ENCODE measurements around the gene KIAA2012.
"Not testable (repeated sequence)": the region's sequence is repeated elsewhere in the genome, so short reads cannot be mapped to it uniquely, and the experiment has no call there.

Gene KIAA2012

DNA sequence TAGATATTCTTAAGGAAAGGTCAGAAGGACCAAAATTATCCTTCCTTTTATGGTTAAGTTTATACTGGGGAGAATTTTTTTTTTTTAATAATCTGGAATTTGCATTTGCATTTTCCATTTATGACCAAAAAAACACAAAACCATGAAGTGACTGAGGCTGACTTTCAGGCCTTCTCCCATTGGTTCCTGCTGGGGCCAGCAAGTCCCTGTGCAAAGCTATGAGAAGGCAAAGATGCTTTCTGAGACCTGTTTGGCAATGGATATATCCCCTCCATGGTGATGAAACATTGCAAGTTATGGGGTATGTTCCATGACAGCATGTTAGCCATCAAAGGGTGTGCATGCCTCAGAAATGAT is 60.8 kb downstream of the KIAA2012 start:
- Histone ChIP-seq H3K9ac (ENCODE audit: low read length) (no peak overlapping the region), H3K4me3 (ENCODE audit: low read depth, low read length) (no peak overlapping the region), H3K27ac (ENCODE audit: low read depth, low read length) (no peak overlapping the region), H3K27me3 (ENCODE audit: control insufficient read depth, insufficient read depth, low read length) (no peaks in the 10 kb centered on the region), H3K9me3 (ENCODE audit: control insufficient read depth, insufficient read depth, low read depth, low read length) (no peaks in the 10 kb centered on the region), H3K36me3 (ENCODE audit: control insufficient read depth, insufficient read depth, low read length) (no peaks in the 10 kb centered on the region), H3K4me1 (ENCODE audit: control insufficient read depth, insufficient read depth, low read length) (no peaks in the 10 kb centered on the region; the same call in 1 of the 2 replicates)

DNA sequence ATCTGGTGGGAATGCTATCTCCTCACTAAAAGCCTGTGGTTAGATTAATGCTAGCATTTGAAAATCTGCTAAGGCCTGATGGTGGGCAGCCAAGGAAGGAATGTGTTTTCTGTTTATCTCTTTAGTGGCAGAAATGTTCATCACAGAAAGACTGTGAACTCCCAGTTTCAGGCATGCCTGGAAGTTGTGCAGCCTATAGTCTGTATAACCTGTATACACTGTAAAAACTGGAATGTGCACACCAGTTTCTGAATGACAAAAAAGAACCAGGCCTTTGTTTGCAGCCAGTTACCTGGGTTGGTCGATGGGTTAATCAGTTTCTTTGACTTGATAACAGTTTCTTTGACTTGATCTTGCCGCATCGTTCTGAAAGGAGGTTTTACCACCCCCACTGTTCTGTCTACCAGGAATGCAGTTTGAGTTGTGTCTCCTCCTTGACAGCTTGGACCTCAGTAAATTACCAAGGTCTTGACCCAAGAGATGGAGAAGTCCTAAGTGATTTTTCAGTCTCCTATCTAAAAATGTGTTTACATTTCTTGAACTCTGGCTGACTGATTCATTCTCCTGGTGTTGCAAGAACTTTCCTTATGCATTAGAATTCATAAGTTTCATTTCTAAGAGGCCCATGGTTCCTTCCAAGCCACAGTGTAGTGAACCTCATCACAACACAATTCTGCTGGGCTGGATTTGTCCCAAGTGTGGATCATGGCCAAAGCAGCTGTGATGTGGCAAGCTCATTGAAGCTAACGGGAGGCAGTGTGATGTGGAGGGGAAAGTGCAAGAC is 62.2 kb downstream of the KIAA2012 start:
- no peak overlapping the region for H3K9ac ChIP-seq (ENCODE audit: low read length)
- H3K9me3 ChIP-seq (ENCODE audit: control insufficient read depth, insufficient read depth, low read depth, low read length), result no peaks in the 10 kb centered on the region
- no peak overlapping the region for H3K4me3 ChIP-seq (ENCODE audit: low read depth, low read length)
- no peaks in the 10 kb centered on the region; the same call in 1 of the 2 replicates for H3K4me1 ChIP-seq (ENCODE audit: control insufficient read depth, insufficient read depth, low read length)
- H3K36me3 ChIP-seq (ENCODE audit: control insufficient read depth, insufficient read depth, low read length), result no peaks in the 10 kb centered on the region
- no peaks in the 10 kb centered on the region for H3K27me3 ChIP-seq (ENCODE audit: control insufficient read depth, insufficient read depth, low read length)
- H3K27ac ChIP-seq (ENCODE audit: low read depth, low read length), result no peak overlapping the region

GRCh38 chr2:202136039-202136438 is 63.0 kb downstream of the KIAA2012 start:
- not testable (repeated sequence) for H3K27me3 ChIP-seq (ENCODE audit: control insufficient read depth, insufficient read depth, low read length); H3K36me3 ChIP-seq (ENCODE audit: control insufficient read depth, insufficient read depth, low read length); H3K9ac ChIP-seq (ENCODE audit: low read length); H3K27ac ChIP-seq (ENCODE audit: low read depth, low read length); H3K4me3 ChIP-seq (ENCODE audit: low read depth, low read length); H3K4me1 ChIP-seq (ENCODE audit: control insufficient read depth, insufficient read depth, low read length); H3K9me3 ChIP-seq (ENCODE audit: control insufficient read depth, insufficient read depth, low read depth, low read length)

DNA sequence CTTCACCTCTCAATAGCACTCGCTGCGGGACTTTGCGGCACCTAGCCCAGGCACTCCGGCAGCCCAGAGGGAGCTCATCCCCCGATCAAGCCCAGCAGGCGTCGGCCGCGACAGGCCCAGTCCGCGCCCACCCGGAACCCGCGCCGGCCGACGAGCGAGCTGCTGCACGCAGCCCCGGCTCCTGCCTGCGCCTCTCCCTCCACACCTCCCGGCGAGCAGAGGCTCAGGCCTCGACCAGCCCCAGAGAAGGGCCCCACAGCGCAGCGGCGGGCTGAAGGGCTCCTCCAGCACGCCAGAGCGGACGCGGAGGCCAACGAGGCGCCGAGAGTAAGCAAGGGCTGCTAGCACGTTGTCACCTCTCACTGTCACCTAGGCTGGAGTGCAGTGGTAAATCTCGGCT is 63.5 kb downstream of the KIAA2012 start:
- no peaks in the 10 kb centered on the region for H3K9me3 ChIP-seq (ENCODE audit: control insufficient read depth, insufficient read depth, low read depth, low read length)
- no peak overlapping the region for H3K9ac ChIP-seq (ENCODE audit: low read length)
- H3K36me3 ChIP-seq (ENCODE audit: control insufficient read depth, insufficient read depth, low read length), result no peaks in the 10 kb centered on the region
- H3K27ac ChIP-seq (ENCODE audit: low read depth, low read length), result no peak overlapping the region
- no peaks in the 10 kb centered on the region for H3K27me3 ChIP-seq (ENCODE audit: control insufficient read depth, insufficient read depth, low read length)
- H3K4me3 ChIP-seq (ENCODE audit: low read depth, low read length), result no peak overlapping the region
- H3K4me1 ChIP-seq (ENCODE audit: control insufficient read depth, insufficient read depth, low read length), result peaks cover 8% of the 10 kb centered on the region

DNA sequence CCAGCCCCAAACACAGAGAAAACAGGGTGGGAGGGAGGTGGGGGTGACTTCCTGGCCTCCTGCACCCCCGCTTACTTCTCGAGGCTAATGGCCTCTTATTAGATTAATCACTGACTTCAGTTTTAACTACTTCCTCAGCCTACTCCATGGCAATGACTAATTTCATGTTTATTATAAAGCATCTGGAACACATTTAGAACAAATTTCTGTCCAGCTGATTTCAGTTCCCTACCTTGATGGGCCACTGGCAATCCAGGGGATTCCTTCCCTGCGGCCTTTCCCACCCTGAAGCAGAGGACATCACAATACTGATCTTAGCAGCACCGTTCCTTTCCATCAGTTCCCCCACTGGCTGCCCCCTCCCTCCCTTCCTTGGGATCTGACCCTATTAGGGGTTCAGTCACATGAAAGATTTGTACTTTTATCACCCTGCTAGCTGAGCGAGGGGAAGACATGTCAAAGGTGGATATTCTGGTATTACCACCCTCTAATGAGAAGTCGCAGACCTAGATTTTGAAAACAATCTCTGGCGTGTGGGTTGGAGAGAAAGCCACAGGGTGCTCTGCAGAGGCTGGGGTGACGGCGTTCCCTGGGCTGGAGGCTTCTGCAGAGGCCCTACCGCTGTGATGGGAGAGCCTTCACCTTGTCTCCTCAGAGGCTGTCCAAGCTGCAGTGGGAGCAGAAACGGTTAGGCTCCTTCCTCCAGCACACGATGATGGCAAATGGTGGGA is 67.6 kb downstream of the KIAA2012 start:
- no peak overlapping the region for H3K9ac ChIP-seq (ENCODE audit: low read length)
- no peaks in the 10 kb centered on the region for H3K27me3 ChIP-seq (ENCODE audit: control insufficient read depth, insufficient read depth, low read length)
- H3K9me3 ChIP-seq (ENCODE audit: control insufficient read depth, insufficient read depth, low read depth, low read length), result no peaks in the 10 kb centered on the region
- no peak overlapping the region for H3K4me3 ChIP-seq (ENCODE audit: low read depth, low read length)
- no peaks in the 10 kb centered on the region for H3K36me3 ChIP-seq (ENCODE audit: control insufficient read depth, insufficient read depth, low read length)
- H3K4me1 ChIP-seq (ENCODE audit: control insufficient read depth, insufficient read depth, low read length), result peaks cover 24% of the 10 kb centered on the region
- no peak overlapping the region for H3K27ac ChIP-seq (ENCODE audit: low read depth, low read length)

DNA sequence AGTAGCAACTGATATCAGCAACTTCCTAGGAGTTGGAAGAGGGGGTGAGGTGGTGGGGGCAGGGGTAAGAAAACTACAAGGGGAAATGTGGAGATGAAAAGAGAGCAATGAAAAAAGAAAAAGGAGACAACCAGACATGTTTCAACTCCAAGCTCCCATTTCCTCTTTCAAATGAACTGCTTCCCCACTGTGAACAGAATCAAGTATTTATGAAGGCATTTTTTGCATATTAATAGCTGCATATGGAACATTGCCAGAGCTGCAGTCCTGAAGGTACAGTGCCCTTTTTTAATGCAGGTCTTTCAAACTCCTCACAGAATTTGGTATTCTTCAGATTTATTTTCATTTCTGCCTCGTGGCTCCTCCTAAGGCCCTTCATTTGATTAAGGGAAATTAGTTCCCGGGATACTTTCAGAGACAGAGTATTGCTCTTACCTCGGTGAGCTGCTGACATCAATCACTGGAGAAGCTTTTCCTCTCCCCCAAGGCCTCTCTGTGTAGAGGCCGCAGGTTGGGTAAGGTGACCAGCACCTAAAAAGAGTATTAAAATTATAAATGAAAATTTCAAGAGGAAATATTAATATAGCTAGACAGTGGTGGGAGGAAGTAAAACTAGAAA is 68.4 kb downstream of the KIAA2012 start:
- Histone ChIP-seq H3K4me1 (ENCODE audit: control insufficient read depth, insufficient read depth, low read length) (peaks cover 24% of the 10 kb centered on the region), H3K9me3 (ENCODE audit: control insufficient read depth, insufficient read depth, low read depth, low read length) (no peaks in the 10 kb centered on the region), H3K4me3 (ENCODE audit: low read depth, low read length) (no peak overlapping the region), H3K9ac (ENCODE audit: low read length) (no peak overlapping the region), H3K27me3 (ENCODE audit: control insufficient read depth, insufficient read depth, low read length) (no peaks in the 10 kb centered on the region), H3K36me3 (ENCODE audit: control insufficient read depth, insufficient read depth, low read length) (no peaks in the 10 kb centered on the region), H3K27ac (ENCODE audit: low read depth, low read length) (no peak overlapping the region)

- no peaks in the 10 kb centered on the region for H3K27me3 ChIP-seq (ENCODE audit: control insufficient read depth, insufficient read depth, low read length)
- H3K9me3 ChIP-seq (ENCODE audit: control insufficient read depth, insufficient read depth, low read depth, low read length), result no peaks in the 10 kb centered on the region
- no peak overlapping the region for H3K4me3 ChIP-seq (ENCODE audit: low read depth, low read length)
- H3K36me3 ChIP-seq (ENCODE audit: control insufficient read depth, insufficient read depth, low read length), result no peaks in the 10 kb centered on the region
- no peak overlapping the region for H3K27ac ChIP-seq (ENCODE audit: low read depth, low read length)
- H3K9ac ChIP-seq (ENCODE audit: low read length), result no peak overlapping the region
- H3K4me1 ChIP-seq (ENCODE audit: control insufficient read depth, insufficient read depth, low read length), result peaks cover 29% of the 10 kb centered on the region
Measured at GRCh38 chr2:202142540-202142939, 69.5 kb downstream of the KIAA2012 start.

DNA sequence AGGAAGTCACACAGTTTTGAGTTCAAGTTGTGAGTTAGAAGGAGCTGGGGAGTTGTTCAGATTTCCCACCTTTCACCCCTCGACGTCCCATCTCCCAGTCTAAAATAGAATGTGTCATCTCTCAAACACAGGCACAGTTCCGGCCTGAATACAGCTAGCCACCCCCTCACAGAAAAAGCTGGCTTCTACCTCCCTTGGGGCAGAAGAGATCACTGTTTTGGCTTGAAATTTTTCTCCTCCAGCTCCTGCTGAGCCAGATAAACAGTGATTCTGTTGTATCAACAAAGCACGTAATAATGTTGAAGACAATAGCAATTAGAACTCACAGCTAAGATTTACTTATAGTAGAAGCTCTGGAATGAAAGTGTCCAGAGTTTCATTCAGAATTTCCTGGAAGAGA is 74.7 kb downstream of the KIAA2012 start:
- Histone ChIP-seq H3K9ac (ENCODE audit: low read length) (no peak overlapping the region), H3K36me3 (ENCODE audit: control insufficient read depth, insufficient read depth, low read length) (no peaks in the 10 kb centered on the region), H3K4me1 (ENCODE audit: control insufficient read depth, insufficient read depth, low read length) (peaks cover 45% of the 10 kb centered on the region), H3K27me3 (ENCODE audit: control insufficient read depth, insufficient read depth, low read length) (no peaks in the 10 kb centered on the region), H3K9me3 (ENCODE audit: control insufficient read depth, insufficient read depth, low read depth, low read length) (no peaks in the 10 kb centered on the region), H3K4me3 (ENCODE audit: low read depth, low read length) (no peak overlapping the region), H3K27ac (ENCODE audit: low read depth, low read length) (no peak overlapping the region)

GRCh38 chr2:202148515-202149154 is 75.6 kb downstream of the KIAA2012 start:
- no peaks in the 10 kb centered on the region for H3K9me3 ChIP-seq (ENCODE audit: control insufficient read depth, insufficient read depth, low read depth, low read length)
- no peaks in the 10 kb centered on the region for H3K27me3 ChIP-seq (ENCODE audit: control insufficient read depth, insufficient read depth, low read length)
- peaks cover 45% of the 10 kb centered on the region for H3K4me1 ChIP-seq (ENCODE audit: control insufficient read depth, insufficient read depth, low read length)
- peak overlapping the region; percentile 24; the same call in 1 of the 2 replicates for H3K4me3 ChIP-seq (ENCODE audit: low read depth, low read length)
- peak overlapping the region; percentile 58 for H3K9ac ChIP-seq (ENCODE audit: low read length)
- no peaks in the 10 kb centered on the region for H3K36me3 ChIP-seq (ENCODE audit: control insufficient read depth, insufficient read depth, low read length)
- H3K27ac ChIP-seq (ENCODE audit: low read depth, low read length), result peak overlapping the region; percentile 39; the same call in 1 of the 2 replicates

GRCh38 chr2:202149155-202149762 is 76.2 kb downstream of the KIAA2012 start:
- no peaks in the 10 kb centered on the region for H3K36me3 ChIP-seq (ENCODE audit: control insufficient read depth, insufficient read depth, low read length)
- no peaks in the 10 kb centered on the region for H3K27me3 ChIP-seq (ENCODE audit: control insufficient read depth, insufficient read depth, low read length)
- H3K9me3 ChIP-seq (ENCODE audit: control insufficient read depth, insufficient read depth, low read depth, low read length), result no peaks in the 10 kb centered on the region
- peaks cover 39% of the 10 kb centered on the region for H3K4me1 ChIP-seq (ENCODE audit: control insufficient read depth, insufficient read depth, low read length)
- H3K9ac ChIP-seq (ENCODE audit: low read length), result peak overlapping the region; percentile 58
- H3K4me3 ChIP-seq (ENCODE audit: low read depth, low read length), result peak overlapping the region; percentile 24; the same call in 1 of the 2 replicates
- peak overlapping the region; percentile 39; the same call in 1 of the 2 replicates for H3K27ac ChIP-seq (ENCODE audit: low read depth, low read length)
